HG03558 (cell line): ENCODE measurements around the gene EFCAB8.

Experiments used
- ATAC-seq: cut with Tn5 transposase; IDR thresholded peaks from one replicate; pipeline ENCODE4 v1.9.1; 2021; ENCODE audit warnings: moderate number of reproducible peaks; ENCODE audit not compliant: unreplicated experiment; ENCODE audit errors: extremely low read depth

Gene EFCAB8

GRCh38 chr20:32858701-32859372, at the start of gene EFCAB8:
Gene EFCAB8, plus strand, starts transcription at chr20:32858923. Its CDS starts 4,870 bp downstream, at chr20:32863793.
- no peak for ATAC-seq

- ATAC-seq, result no peak
Observed at GRCh38 chr20:32809907-32810306, 48.8 kb upstream of the EFCAB8 start.

- no peak for ATAC-seq
Observed at GRCh38 chr20:32810941-32811340, 47.8 kb upstream of the EFCAB8 start.

GRCh38 chr20:32811886-32812285, 46.8 kb upstream of the EFCAB8 start:
- ATAC-seq, result no peak

- peak; percentile 34 for ATAC-seq
Observed at GRCh38 chr20:32819992-32820697, 38.6 kb upstream of the EFCAB8 start.

- ATAC-seq, result no peak
Observed at GRCh38 chr20:32820698-32821377, 37.9 kb upstream of the EFCAB8 start.

- ATAC-seq, result no peak
Observed at GRCh38 chr20:32822225-32822624, 36.5 kb upstream of the EFCAB8 start.

GRCh38 chr20:32823078-32823477, 35.6 kb upstream of the EFCAB8 start:
- ATAC-seq, result no peak

- no peak for ATAC-seq
Observed at GRCh38 chr20:32823737-32824588, 34.8 kb upstream of the EFCAB8 start.

GRCh38 chr20:32828029-32828680, 30.6 kb upstream of the EFCAB8 start:
- ATAC-seq, result no peak

GRCh38 chr20:32829311-32830005, 29.3 kb upstream of the EFCAB8 start:
- ATAC-seq, result no peak

GRCh38 chr20:32830437-32830836, 28.3 kb upstream of the EFCAB8 start:
- ATAC-seq, result no peak

GRCh38 chr20:32831982-32832381, 26.7 kb upstream of the EFCAB8 start:
- no peak for ATAC-seq

GRCh38 chr20:32832664-32833063, 26.1 kb upstream of the EFCAB8 start:
- ATAC-seq, result no peak

- ATAC-seq, result no peak
Observed at GRCh38 chr20:32834972-32835371, 23.8 kb upstream of the EFCAB8 start.

- ATAC-seq, result no peak
Observed at GRCh38 chr20:32837157-32837556, 21.6 kb upstream of the EFCAB8 start.

- ATAC-seq, result no peak
Observed at GRCh38 chr20:32839227-32839981, 19.3 kb upstream of the EFCAB8 start.

- no peak for ATAC-seq
Observed at GRCh38 chr20:32839982-32840285, 18.8 kb upstream of the EFCAB8 start.

GRCh38 chr20:32841174-32841573, 17.5 kb upstream of the EFCAB8 start:
- ATAC-seq, result no peak
